CD14-positive monocyte (primary cell): ENCODE results near the gene TM6SF1. TPM values are rescaled to one million over a fixed set of nuclear protein-coding genes. Genes with fewer than 3 reads are reported as not detected.
"Not testable (repeated sequence)": the region's sequence is repeated elsewhere in the genome, so short reads cannot be mapped to it uniquely, and the experiment has no call there.

Source experiments
- DNase-seq, 3 donors: peaks; one replicate each; pipeline ENCODE4 v3.0.0-alpha.2; 2011 to 2022
- H2AFZ ChIP-seq: 2 replicates; pipeline ENCODE4 v1.6.0; 2012; ENCODE audit warnings: mild to moderate bottlenecking, low read depth, low read length, inconsistent platforms; ENCODE audit not compliant: insufficient read depth, poor library complexity, severe bottlenecking
- H3K27ac ChIP-seq, 2 donors: 1 replicate in 1 of 2; 2 replicates in 1 of 2; pipeline ENCODE4 v1.5.1; 2012 to 2013; ENCODE audit warnings: low read length in 2 of 2, control low read depth in 1 of 2, inconsistent platforms in 1 of 2, low read depth in 1 of 2, mild to moderate bottlenecking in 1 of 2
- H3K27me3 ChIP-seq, 2 donors: one replicate each; pipeline versions ENCODE4 v1.6.0 to v1.6.1; 2011 to 2013; ENCODE audit warnings: low read length in 2 of 2; ENCODE audit not compliant: control insufficient read depth in 2 of 2, insufficient read depth in 2 of 2
- H3K36me3 ChIP-seq, 2 donors: replicated peaks in 1 of 2; 1 replicate in 1 of 2; 2 replicates in 1 of 2; pipeline versions ENCODE4 v1.5.1 to v1.6.1; 2012 to 2013; ENCODE audit warnings: low read length in 2 of 2, control low read depth in 1 of 2, inconsistent platforms in 1 of 2, mild to moderate bottlenecking in 1 of 2; ENCODE audit not compliant: insufficient read depth in 2 of 2, control insufficient read depth in 1 of 2
- H3K4me1 ChIP-seq, 2 donors: 1 replicate in 1 of 2; 2 replicates in 1 of 2; pipeline versions ENCODE4 v1.5.1 to v1.6.1; 2012 to 2013; ENCODE audit warnings: low read length in 2 of 2, control low read depth in 1 of 2, inconsistent platforms in 1 of 2, mild to moderate bottlenecking in 1 of 2, moderate library complexity in 1 of 2; ENCODE audit not compliant: insufficient read depth in 2 of 2, control insufficient read depth in 1 of 2
- H3K4me2 ChIP-seq: replicated peaks from 2 replicates; pipeline ENCODE3; 2012; ENCODE audit warnings: low read length, moderate library complexity, mild to moderate bottlenecking; ENCODE audit not compliant: poor library complexity, severe bottlenecking; ENCODE audit errors: extremely low read depth
- H3K4me3 ChIP-seq, 3 experiments: fragments of 200-600 bp in 1 of 3; sonication (generic) in 1 of 3; replicated peaks in 1 of 3; 1 replicate in 2 of 3; 2 replicates in 1 of 3; pipeline ENCODE4 v1.5.1; 2011 to 2013; ENCODE audit warnings: low read length in 3 of 3, mild to moderate bottlenecking in 3 of 3, control low read depth in 2 of 3, low read depth in 2 of 3, inconsistent platforms in 1 of 3, moderate library complexity in 1 of 3
- H3K79me2 ChIP-seq: 2 replicates; pipeline ENCODE4 v1.6.0; 2012; ENCODE audit warnings: mild to moderate bottlenecking, control low read depth, inconsistent platforms, low read length, moderate library complexity; ENCODE audit not compliant: insufficient read depth
- H3K9ac ChIP-seq: 2 replicates; pipeline ENCODE4 v1.6.0; 2017; ENCODE audit warnings: low read length, mild to moderate bottlenecking; ENCODE audit not compliant: insufficient read depth, poor library complexity, severe bottlenecking
- H3K9me3 ChIP-seq, 2 donors: replicated peaks in 1 of 2; 1 replicate in 1 of 2; 2 replicates in 1 of 2; pipeline versions ENCODE4 v1.5.1 to v1.6.1; 2012 to 2013; ENCODE audit warnings: low read length in 2 of 2, control low read depth in 1 of 2; ENCODE audit not compliant: control insufficient read depth in 1 of 2, insufficient read depth in 1 of 2
- H4K20me1 ChIP-seq: 2 replicates; pipeline ENCODE4 v1.6.0; 2012; ENCODE audit warnings: mild to moderate bottlenecking, low read length, control low read depth, moderate library complexity; ENCODE audit not compliant: insufficient read depth
- H3K27ac Mint-ChIP-seq, 7 donors: one replicate each; pipeline ENCODE4 v1.8.0; 2020; ENCODE audit warnings: mild to moderate bottlenecking in 7 of 7, mixed read lengths in 7 of 7, moderate library complexity in 6 of 7, inconsistent platforms in 2 of 7
- H3K27me3 Mint-ChIP-seq, 3 donors: one replicate each; pipeline ENCODE4 v1.8.0; 2021 to 2022; ENCODE audit warnings: low read depth in 3 of 3, mild to moderate bottlenecking in 3 of 3, mixed read lengths in 3 of 3, moderate library complexity in 3 of 3, inconsistent platforms in 1 of 3
- H3K36me3 Mint-ChIP-seq, 2 donors: one replicate each; pipeline ENCODE4 v1.8.0; 2020; ENCODE audit warnings: mixed read lengths in 2 of 2, inconsistent platforms in 1 of 2, mild to moderate bottlenecking in 1 of 2
- H3K4me1 Mint-ChIP-seq: one replicate; pipeline ENCODE4 v1.8.0; 2020; ENCODE audit warnings: mild to moderate bottlenecking, mixed read lengths
- H3K4me3 Mint-ChIP-seq, 2 donors: one replicate each; pipeline ENCODE4 v1.8.0; 2020; ENCODE audit warnings: mild to moderate bottlenecking in 2 of 2, mixed read lengths in 2 of 2, moderate library complexity in 1 of 2
- H3K9me3 Mint-ChIP-seq, 7 donors: one replicate each; pipeline ENCODE4 v1.8.0; 2020 to 2022; ENCODE audit warnings: mixed read lengths in 7 of 7, mild to moderate bottlenecking in 6 of 7, moderate library complexity in 6 of 7, inconsistent platforms in 2 of 7
- CTCF ChIP-seq: fragments of 200-600 bp; IDR thresholded peaks from one replicate; pipeline ENCODE4 v1.8.0; 2022; ENCODE audit warnings: antibody characterized with exemption, mild to moderate bottlenecking
- WGBS: methylation state at CpG from one replicate; pipeline ENCODE4 v1.1.5; 2013; ENCODE audit warnings: missing lambda C conversion rate; ENCODE audit not compliant: insufficient coverage; 5-methylcytosine and 5-hydroxymethylcytosine counted together
- intact Hi-C, 2 donors: fragments of 100-400 bp; cut with micrococcal nuclease; formaldehyde crosslinking; loops; one replicate each; pipeline versions ENCODE4 v1.15.0 to v1.15.1; 2023
- polyA plus RNA-seq, 3 donors: library from polyadenylated mRNA; depleted of rRNA in 1 of 3; unstranded in 2 of 3; stranded (reverse) in 1 of 3; fragments of 300-500 nt in 2 of 3; fragments of >200 nt in 1 of 3; fragmentation: Illumina TruSeq in 2 of 3; gene quantifications; 1 replicate in 2 of 3; 2 replicates in 1 of 3; pipeline ENCODE4 v1.2.3, GENCODE V29; 2012 to 2021

The TM6SF1 gene
- polyA plus RNA-seq, 3 donors = 21.3 to 46.0 (median 35.4) TPM

GRCh38 chr15:83081256-83082014 is 26.0 kb upstream of the TM6SF1 start:
- H3K36me3 ChIP-seq = no peaks in the 10 kb centered on the region
- intact Hi-C loops = no loop called here
- no peak overlapping the region for H3K4me2 ChIP-seq
- no peak for DNase-seq
- H3K4me1 ChIP-seq = no peaks in the 10 kb centered on the region
- no peak overlapping the region for H3K9ac ChIP-seq
- no peaks in the 10 kb centered on the region for H3K9me3 ChIP-seq
- H3K4me3 ChIP-seq = no peak overlapping the region
- H4K20me1 ChIP-seq = no peaks in the 10 kb centered on the region
- Mint-ChIP-seq H3K27ac (no peak overlapping the region), H3K4me3 (no peak overlapping the region), H3K27me3 (peaks cover 9 to 19% (median 16%) of the 10 kb centered on the region in 3 donors), H3K36me3 (no peaks in the 10 kb centered on the region), H3K4me1 (no peaks in the 10 kb centered on the region), H3K9me3 (peaks cover 0 to 7% (median 0%) of the 10 kb centered on the region in 7 donors)
- 100% methylated on average over 2 of the region's 5 CpGs for WGBS
- H2AFZ ChIP-seq = no peak overlapping the region
- no peak overlapping the region for H3K27ac ChIP-seq
- H3K79me2 ChIP-seq = no peaks in the 10 kb centered on the region
- TF ChIP-seq CTCF = no peak
- peaks cover 0 to 6% of the 10 kb centered on the region in 2 donors for H3K27me3 ChIP-seq

DNA sequence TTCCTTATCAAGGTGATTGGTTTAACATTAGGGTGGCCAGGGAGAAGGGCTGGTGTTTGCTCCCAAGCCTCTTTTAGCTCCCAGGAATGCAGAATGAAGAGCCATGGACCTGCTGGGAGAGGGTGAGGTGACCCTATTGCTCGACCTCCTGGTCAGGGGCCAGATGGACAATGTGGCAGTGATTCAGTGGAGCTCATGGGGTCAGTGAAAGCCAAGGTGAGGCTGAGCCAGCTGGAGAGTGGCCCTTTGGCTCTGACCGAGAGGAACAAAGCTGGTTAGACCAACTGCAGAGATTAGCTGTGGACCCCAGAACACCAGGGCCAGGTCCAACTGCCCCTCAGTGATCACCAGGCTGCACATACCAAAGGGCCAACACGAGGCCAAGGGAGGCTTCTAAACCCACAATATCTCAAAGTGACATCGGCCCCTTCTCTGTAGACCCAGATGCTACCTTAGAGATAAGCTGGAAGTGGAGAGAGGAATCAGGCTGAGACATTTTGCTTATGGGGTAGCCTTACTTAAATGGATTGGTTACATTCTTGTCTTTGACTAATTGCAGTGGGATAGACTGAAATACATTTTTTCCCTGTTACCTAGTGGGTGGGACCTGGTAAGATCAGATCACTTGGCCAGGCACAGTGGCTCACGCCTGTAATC is 24.6 kb upstream of the TM6SF1 start:
- H3K36me3 Mint-ChIP-seq = no peaks in the 10 kb centered on the region
- 96% methylated on average over 3 of the region's 5 CpGs for WGBS

GRCh38 chr15:83085461-83085860 is 22.0 kb upstream of the TM6SF1 start:
- H3K36me3 ChIP-seq, H3K9ac ChIP-seq, H3K4me2 ChIP-seq, H3K27ac Mint-ChIP-seq, DNase-seq, H3K9me3 Mint-ChIP-seq, intact Hi-C loops, H4K20me1 ChIP-seq, H3K27me3 ChIP-seq, H3K36me3 Mint-ChIP-seq, H3K27ac ChIP-seq, H3K9me3 ChIP-seq, H3K4me3 Mint-ChIP-seq, H2AFZ ChIP-seq, H3K4me1 Mint-ChIP-seq, H3K79me2 ChIP-seq, H3K4me3 ChIP-seq, H3K4me1 ChIP-seq: not testable (repeated sequence)
- H3K27me3 Mint-ChIP-seq = peaks cover 5 to 13% (median 7%) of the 10 kb centered on the region in 3 donors
- no CpG with 5 or more reads among the region's 3 CpGs for WGBS

More for the DNA sequence above, 24.6 kb upstream of the TM6SF1 start:
- Histone ChIP-seq H3K36me3 (no peaks in the 10 kb centered on the region), H2AFZ (no peak overlapping the region), H3K9ac (no peak overlapping the region), H3K27ac (no peak overlapping the region), H3K9me3 (no peaks in the 10 kb centered on the region), H3K4me1 (no peaks in the 10 kb centered on the region), H3K4me3 (no peak overlapping the region), H3K27me3 (peaks cover 0 to 6% of the 10 kb centered on the region in 2 donors), H3K4me2 (no peak overlapping the region), H3K79me2 (no peaks in the 10 kb centered on the region), H4K20me1 (no peaks in the 10 kb centered on the region)
- no peak overlapping the region for H3K4me3 Mint-ChIP-seq
- H3K27ac Mint-ChIP-seq = no peak overlapping the region
- intact Hi-C loops = no loop called here
- peaks cover 0 to 8% (median 0%) of the 10 kb centered on the region in 7 donors for H3K9me3 Mint-ChIP-seq
- no peaks in the 10 kb centered on the region for H3K4me1 Mint-ChIP-seq
- no peak for TF ChIP-seq CTCF
- H3K27me3 Mint-ChIP-seq = peaks cover 14 to 17% (median 15%) of the 10 kb centered on the region in 3 donors
- no peak for DNase-seq
